ENCODE results near the gene PPFIA3.
"Not testable (repeated sequence)": the region's sequence is repeated elsewhere in the genome, so short reads cannot be mapped to it uniquely, and the experiment has no call there.

The PPFIA3 gene

DNA sequence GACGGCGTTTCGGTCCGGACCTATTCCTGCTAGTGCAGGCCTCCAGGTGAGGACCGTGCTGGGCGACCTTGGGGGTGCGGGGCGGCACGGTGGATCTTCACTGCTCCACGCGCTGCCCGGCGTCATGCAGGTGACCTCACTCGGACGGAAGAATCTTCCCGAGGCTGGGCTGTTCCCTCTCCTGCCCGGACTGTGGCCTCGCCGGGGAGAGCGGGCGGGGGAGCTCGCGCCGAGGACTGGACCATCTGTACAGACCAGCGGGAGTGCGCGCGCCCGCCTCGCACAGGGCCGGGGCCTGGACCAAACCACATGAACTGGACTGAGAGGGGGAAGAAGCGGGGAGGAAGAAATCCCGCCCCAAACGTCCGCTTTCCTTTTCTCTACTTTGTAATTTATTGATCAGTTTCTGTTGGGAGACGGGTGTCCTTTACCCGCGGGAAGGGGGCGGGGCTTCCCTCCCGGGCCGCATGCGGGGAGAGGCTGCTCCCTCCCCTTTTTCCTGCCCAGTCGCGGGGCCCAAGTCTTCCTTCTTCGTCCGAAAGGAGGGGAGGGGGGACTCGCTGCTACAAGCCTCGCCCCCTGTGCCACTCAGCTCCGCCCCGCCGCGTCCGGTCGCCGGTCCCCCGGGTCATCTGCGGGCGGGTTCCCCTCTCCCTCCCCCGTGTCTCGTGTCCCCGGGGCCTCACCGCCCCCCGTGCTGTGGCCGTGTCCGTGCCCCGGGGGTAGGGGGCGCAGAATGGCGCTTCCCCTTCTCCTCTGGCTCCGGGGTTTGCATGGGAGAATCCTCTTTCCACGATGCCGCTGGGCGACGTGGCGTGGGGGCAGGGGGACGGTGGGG lies 31.0 kb downstream of the PPFIA3 start:
- DNase-seq = no peak

- no peak for DNase-seq
Observed at GRCh38 chr19:49150944-49151243, 31.6 kb downstream of the PPFIA3 start.

DNA sequence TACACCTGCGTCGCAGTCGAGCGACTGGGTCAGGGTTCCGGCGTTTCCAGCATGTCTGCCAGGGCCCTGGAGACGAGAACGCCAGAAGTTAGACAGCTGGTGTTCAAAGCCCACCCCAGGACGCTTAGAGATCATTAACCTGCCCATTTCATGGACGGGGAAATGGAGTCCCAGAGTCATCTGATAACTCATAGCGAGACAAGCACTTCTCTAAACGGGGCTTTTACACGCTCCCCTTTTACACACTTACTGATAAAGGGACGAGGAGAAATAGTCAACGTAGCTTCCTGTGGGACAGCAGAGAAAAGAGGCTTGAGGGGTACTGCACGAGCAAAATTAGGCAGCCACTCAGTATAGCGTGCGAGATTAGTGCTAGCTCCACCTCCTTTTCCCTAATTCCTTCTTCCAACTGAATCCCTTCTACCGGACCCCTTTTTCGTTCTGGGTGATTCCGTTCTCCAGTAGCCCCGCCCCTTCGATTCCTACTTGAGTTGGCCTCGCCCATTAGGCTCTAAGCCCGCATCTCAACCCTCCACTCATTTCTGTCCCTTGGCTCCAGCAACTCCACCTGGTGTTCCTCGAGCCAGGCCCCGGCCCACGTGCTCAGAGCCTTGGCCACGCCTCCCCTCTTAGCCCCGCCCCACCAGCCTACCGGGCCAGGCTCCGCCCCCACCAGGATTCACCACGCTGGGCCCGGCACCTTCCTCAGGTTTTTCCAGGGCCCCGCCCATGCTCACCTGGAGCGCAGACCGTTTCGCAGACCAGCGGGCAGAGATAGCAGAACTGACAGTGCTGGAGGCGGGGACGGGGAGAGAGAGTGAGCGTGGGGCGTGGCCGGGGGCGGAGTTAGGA lies 32.1 kb downstream of the PPFIA3 start:
- no peak for DNase-seq

DNA sequence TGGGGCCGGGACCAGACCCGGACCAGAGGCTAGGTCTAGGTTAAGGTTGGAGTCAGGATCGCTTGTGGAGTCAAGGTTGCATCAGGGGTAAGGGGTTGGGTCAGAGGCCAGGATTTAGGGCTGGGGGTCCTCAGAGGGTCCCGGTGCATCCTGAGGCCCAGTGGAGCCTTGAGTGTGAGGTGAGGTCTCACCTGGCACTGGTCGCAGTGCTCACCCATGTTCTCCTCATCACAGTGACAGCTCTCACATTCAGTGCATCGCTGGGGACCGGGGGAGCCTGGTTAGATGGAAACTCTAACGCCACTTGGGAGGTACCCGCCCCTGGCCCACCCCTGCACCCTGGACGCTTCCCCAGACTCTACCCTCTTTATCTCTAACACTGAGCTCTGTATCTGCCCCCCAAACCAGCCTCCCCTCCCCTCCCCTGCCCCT lies 32.8 kb downstream of the PPFIA3 start:
- DNase-seq = no peak

GRCh38 chr19:49153167-49153809 lies 33.9 kb downstream of the PPFIA3 start:
- no peak for DNase-seq

GRCh38 chr19:49154279-49154678 lies 34.9 kb downstream of the PPFIA3 start:
- no peak for DNase-seq

GRCh38 chr19:49155005-49155819 lies 35.9 kb downstream of the PPFIA3 start, which contains the start of gene HRC:
HRC (minus strand) TSS chr19:49155396; CDS start chr19:49155237, 159 bp downstream.
- DNase-seq = no peak

- DNase-seq = no peak
Observed at GRCh38 chr19:49155820-49156346, 36.5 kb downstream of the PPFIA3 start.

DNA sequence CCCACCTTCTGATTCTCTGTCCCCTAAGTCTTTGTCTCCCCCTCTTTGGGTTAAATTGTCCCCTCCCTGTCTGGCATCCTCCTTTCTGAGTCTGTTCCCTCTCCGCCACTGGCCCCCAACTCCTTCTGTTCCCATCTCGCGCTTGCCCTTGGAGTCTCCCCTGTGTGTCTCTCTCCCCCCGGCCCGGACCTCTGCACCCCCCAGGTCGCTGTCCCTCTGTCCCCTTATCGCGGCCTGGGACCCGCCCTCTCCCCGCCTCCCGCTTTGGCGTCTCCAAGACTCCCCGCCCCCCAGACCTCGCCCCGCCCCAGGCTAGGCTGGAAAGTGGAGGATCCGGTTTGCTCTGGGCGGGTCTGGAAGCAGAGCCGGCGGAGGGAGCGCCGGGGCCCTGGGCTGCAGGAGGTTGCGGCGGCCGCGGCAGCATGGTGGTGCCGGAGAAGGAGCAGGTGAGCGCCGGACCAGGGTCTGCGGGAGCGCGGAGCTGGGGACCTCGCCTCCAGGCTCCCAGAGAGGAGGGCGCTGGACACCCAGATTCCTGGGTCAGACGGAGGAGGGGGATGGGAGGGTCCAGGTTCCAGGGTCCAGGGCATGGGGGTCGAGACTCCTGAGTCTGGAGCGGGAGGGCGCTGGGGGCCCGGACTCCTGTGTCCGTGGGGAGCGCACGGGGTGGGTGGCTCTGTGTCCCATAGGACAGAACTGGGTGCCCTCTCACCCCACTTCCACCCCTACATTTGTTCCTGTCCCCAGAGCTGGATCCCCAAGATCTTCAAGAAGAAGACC lies 38.3 kb downstream of the PPFIA3 start, which contains the start of gene TRPM4:
TSS of gene TRPM4 (plus strand) at position 348 of the 780 bp plus-strand sequence. CDS start at position 423, 75 bp downstream.
- DNase-seq = peak; percentile 33

DNA sequence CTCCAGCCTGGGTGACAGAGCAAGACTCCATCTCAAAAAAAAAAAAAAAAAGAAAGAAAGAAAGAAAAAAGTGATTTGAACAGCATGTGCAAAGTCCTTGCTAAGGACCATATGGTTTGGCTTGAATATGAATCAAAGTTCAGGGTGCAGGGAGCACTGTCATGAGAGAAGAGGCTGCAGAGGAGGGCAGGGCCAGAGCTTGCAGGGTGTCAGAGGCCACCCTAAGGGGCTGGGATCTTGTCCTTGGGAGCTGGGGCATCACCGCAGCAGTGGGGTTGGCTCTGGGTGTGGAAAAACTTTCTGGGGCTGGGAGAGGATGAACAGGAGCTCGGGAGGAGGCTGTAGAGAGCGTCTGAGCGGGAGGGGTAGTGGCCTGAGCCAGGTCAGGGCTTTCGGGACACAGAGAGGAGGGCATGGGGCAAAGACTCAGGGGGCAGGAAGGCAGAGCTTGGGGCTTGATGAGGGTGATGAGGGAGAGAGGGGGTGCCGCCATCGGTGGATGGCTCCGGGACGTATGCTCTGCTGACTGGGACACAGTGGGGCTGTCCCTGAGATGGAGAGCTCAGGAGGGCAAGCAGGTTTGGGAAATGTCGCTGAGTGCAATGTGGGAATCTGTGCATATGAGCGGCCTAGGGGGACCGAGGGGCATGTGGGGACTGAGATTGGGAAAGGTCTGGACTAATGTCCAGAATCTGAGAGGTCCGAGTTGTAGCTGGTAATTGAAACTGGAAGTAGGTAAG lies 41.3 kb downstream of the PPFIA3 start:
- no peak for DNase-seq

DNA sequence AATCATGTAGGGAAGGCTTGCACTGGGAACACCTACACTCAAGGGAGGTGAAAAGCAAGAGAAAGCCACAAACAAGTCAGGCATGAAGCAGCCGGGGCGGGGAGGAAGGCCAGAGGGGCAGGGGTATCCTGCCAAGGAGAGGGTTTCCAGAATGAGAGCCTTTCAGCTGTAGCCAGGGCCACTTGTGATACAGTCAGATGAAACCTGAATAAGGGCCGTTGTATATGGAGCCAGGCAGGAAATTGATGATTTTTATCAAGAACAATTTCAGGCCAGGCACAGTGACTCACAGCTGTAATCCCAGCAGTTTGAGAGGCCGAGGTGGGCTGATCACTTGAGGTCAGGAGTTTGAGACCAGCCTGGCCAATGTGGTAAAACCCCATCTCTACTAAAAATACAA lies 42.6 kb downstream of the PPFIA3 start:
- no peak for DNase-seq

GRCh38 chr19:49165111-49165750 lies 45.9 kb downstream of the PPFIA3 start:
- no peak for DNase-seq

- no peak for DNase-seq
Observed at GRCh38 chr19:49165865-49166301, 46.5 kb downstream of the PPFIA3 start.

DNA sequence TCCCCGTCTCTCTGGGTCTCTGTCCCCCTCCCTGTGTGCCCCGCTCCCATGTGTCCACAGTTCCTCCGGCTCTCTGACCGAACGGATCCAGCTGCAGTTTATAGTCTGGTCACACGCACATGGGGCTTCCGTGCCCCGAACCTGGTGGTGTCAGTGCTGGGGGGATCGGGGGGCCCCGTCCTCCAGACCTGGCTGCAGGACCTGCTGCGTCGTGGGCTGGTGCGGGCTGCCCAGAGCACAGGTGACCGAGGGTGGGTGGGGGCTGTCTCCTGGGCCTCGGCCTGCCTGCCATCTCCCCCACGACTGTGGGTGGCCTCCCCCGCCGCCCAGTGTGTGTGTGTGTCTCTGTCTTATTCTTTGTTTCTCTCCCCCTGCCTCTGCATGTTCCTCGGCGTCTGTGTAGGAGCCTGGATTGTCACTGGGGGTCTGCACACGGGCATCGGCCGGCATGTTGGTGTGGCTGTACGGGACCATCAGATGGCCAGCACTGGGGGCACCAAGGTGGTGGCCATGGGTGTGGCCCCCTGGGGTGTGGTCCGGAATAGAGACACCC lies 48.6 kb downstream of the PPFIA3 start:
- no peak for DNase-seq

DNA sequence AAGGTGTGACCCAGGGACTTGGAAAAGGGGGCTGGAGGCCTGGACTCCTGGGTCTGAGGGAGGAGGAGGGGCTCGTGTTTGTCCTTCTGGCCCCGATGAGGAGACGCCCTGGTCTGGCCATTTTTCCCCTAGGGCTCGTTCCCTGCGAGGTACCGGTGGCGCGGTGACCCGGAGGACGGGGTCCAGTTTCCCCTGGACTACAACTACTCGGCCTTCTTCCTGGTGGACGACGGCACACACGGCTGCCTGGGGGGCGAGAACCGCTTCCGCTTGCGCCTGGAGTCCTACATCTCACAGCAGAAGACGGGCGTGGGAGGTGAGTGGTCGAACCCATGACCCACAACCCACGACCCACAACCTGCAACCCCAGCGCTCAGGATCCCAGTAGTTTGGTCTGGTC lies 49.1 kb downstream of the PPFIA3 start:
- DNase-seq = no peak

- DNase-seq = no peak
Observed at GRCh38 chr19:49173198-49173597, 53.9 kb downstream of the PPFIA3 start.

GRCh38 chr19:49180659-49181058 lies 61.3 kb downstream of the PPFIA3 start:
- no peak for DNase-seq

- not testable (repeated sequence) for DNase-seq
Observed at GRCh38 chr19:49182010-49182847, 62.9 kb downstream of the PPFIA3 start.

Measured in NCI-H2107 (cell line).